Esophagus muscularis mucosa (tissue), 4 donors: ENCODE data around the gene BAG1. TPM values are rescaled to one million over a fixed set of nuclear protein-coding genes. Genes with fewer than 3 reads are reported as not detected.

Source experiments
- DNase-seq: peaks from one replicate; pipeline ENCODE4 v3.0.0-alpha.2; 2017; ENCODE audit errors: extremely low spot score
- H3K27ac ChIP-seq, 4 donors: fragments of 200-600 bp; sonication (generic); replicated peaks in 1 of 4; 1 replicate in 3 of 4; 2 replicates in 1 of 4; pipeline ENCODE4 v1.5.1; 2016 to 2019; ENCODE audit warnings: mild to moderate bottlenecking in 1 of 4
- H3K27me3 ChIP-seq, 4 donors: fragments of 200-600 bp; sonication (generic); one replicate each; pipeline versions ENCODE4 v1.5.1 to v1.6.0; 2016 to 2019
- H3K36me3 ChIP-seq, 4 donors: fragments of 200-600 bp; sonication (generic); one replicate each; pipeline ENCODE4 v1.5.1; 2016 to 2019
- H3K4me1 ChIP-seq, 4 donors: fragments of 200-600 bp; sonication (generic); one replicate each; pipeline ENCODE4 v1.5.1; 2016 to 2019
- H3K4me3 ChIP-seq, 4 donors: fragments of 200-600 bp; sonication (generic); 1 replicate in 2 of 4; 2 replicates in 2 of 4; pipeline ENCODE4 v1.5.1; 2016 to 2019; ENCODE audit warnings: mild to moderate bottlenecking in 4 of 4, moderate library complexity in 1 of 4
- H3K9me3 ChIP-seq, 4 donors: fragments of 200-600 bp; sonication (generic); 1 replicate in 3 of 4; 2 replicates in 1 of 4; pipeline ENCODE4 v1.5.1; 2016 to 2019
- EP300 ChIP-seq: sonication (generic); formaldehyde crosslinking; IDR thresholded peaks from one replicate; pipeline ENCODE4 v1.6.1; 2017; ENCODE audit warnings: antibody characterized with exemption
- POLR2A ChIP-seq: fragments of 450-650 bp; IDR thresholded peaks from one replicate; pipeline ENCODE4 v1.6.1; 2017; ENCODE audit warnings: antibody characterized with exemption, moderate library complexity, mild to moderate bottlenecking, low read depth
- POLR2AphosphoS5 ChIP-seq, 2 donors: sonication (generic); formaldehyde crosslinking; IDR thresholded peaks; one replicate each; pipeline ENCODE4 v1.6.1; 2017; ENCODE audit warnings: antibody characterized with exemption in 2 of 2
- WGBS: methylation state at CpG from one replicate; pipeline ENCODE4 v1.1.5; 2018; 5-methylcytosine and 5-hydroxymethylcytosine counted together
- intact Hi-C: fragments of 100-400 bp; cut with DNase I; formaldehyde crosslinking; loops from one replicate; pipeline ENCODE4 v1.15.1; 2023
- total RNA-seq, 4 donors: library from RNA; depleted of rRNA; stranded (reverse); fragments of >200 nt; gene quantifications; one replicate each; pipeline versions ENCODE4 v1.1.0 to v1.2.1, GENCODE V29; 2016
- TF ChIP-seq, protein P1 (sequence below), 3 experiments: fragments of 200-600 bp in 2 of 3; fragments of 450-650 bp in 1 of 3; sonication (generic) in 2 of 3; IDR thresholded peaks; one replicate each; pipeline ENCODE4 v1.5.1; 2017 to 2019; ENCODE audit warnings: antibody characterized with exemption in 3 of 3, mild to moderate bottlenecking in 2 of 3, moderate library complexity in 1 of 3

BAG1 gene
- 100 to 1,000 TPM; 108 to 154 (median 126) TPM for total RNA-seq

DNA sequence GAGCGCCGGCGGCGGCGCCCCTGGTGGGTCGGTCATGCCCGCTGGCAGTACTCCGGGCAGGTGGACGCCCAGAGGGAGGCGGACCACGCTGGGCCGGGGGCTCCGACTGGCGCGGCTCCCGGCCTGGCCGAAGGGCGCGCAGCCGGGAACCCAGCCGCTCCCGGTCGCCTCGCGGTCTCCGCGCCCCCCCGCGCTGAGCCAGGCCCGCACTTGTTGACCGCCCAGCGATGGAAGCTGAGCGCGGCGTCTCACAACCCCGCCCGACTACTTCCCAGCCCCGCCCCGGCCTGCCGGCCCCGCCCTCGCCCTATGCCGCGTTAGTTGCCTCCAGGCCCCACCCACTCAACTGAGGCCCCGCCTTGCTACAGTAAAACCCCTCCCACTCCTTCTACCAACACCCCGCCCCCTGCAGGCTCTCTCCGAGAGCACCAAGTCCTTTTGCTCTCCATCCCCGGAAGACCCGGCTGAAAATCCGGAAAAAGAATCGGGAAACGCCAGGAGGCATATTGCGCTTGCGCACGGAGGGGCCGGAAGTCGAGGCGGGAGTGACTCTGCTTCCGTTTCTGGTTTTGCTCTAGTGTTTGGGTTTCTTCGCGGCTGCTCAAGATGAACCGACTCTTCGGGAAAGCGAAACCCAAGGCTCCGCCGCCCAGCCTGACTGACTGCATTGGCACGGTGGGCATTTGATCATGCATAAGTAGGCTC lies at the start of gene BAG1, which contains the start of gene CHMP5:
Gene BAG1, minus strand, starts transcription at position 236 of the 705 bp plus-strand sequence.
Gene CHMP5, plus strand, starts transcription at position 577 of the 705 bp plus-strand sequence. Its CDS starts 30 bp downstream, at position 607.
- intact Hi-C loops, result loop anchor here (10.0 kb wide), 1 partner anchor 880 kb away; the partner anchor contains the start of gene ACO1
- H3K9me3 ChIP-seq, result no peaks in the 10 kb centered on the region
- H3K36me3 ChIP-seq, result peaks cover 20 to 67% (median 55%) of the 10 kb centered on the region in 4 donors
- peak within 1 kb of the TSS; percentile 91 to 95 (median 92) for H3K27ac ChIP-seq
- peaks cover 21 to 46% (median 34%) of the 10 kb centered on the region in 4 donors for H3K4me1 ChIP-seq
- H3K4me3 ChIP-seq, result peak within 1 kb of the TSS; percentile 71 to 90 (median 86)
- no peaks in the 10 kb centered on the region for H3K27me3 ChIP-seq
- DNase-seq, result peak; percentile 100
- under 1% methylated on average over 21 of the region's 67 CpGs for WGBS
- TF ChIP-seq POLR2AphosphoS5 (IDR thresholded peaks at IDR 0.05) (peak; percentile 88 to 96), EP300 (no peak), POLR2A (peak; percentile 21)
- TF ChIP-seq, protein P1, sequence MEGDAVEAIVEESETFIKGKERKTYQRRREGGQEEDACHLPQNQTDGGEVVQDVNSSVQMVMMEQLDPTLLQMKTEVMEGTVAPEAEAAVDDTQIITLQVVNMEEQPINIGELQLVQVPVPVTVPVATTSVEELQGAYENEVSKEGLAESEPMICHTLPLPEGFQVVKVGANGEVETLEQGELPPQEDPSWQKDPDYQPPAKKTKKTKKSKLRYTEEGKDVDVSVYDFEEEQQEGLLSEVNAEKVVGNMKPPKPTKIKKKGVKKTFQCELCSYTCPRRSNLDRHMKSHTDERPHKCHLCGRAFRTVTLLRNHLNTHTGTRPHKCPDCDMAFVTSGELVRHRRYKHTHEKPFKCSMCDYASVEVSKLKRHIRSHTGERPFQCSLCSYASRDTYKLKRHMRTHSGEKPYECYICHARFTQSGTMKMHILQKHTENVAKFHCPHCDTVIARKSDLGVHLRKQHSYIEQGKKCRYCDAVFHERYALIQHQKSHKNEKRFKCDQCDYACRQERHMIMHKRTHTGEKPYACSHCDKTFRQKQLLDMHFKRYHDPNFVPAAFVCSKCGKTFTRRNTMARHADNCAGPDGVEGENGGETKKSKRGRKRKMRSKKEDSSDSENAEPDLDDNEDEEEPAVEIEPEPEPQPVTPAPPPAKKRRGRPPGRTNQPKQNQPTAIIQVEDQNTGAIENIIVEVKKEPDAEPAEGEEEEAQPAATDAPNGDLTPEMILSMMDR (IDR thresholded peaks at IDR 0.05), result peak; percentile 29 to 47 (median 32)

DNA sequence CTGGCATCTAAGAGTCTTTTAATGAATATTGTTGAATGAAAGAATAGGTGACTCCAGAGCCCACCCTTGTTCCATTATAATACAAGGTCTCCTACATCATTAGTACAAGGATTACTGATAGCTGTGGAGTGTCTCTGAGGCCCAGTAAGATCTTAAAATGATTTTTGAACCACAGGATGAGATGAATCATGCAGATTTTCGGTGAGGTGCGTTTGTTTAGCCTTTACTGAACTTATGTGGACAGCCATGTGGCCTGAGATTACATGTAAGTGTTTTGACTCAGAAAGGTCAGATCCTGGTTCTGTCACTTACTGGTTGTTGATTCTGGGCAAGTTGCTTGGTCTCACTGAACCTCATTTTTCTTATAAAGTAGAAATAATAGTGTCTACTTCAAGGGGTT lies 47.4 kb upstream of the BAG1 start:
- no peak for DNase-seq
- Histone ChIP-seq H3K9me3 (no peaks in the 10 kb centered on the region), H3K4me1 (peaks cover 4 to 21% (median 8%) of the 10 kb centered on the region in 4 donors), H3K36me3 (peaks cover 67 to 100% (median 96%) of the 10 kb centered on the region in 4 donors), H3K27me3 (no peaks in the 10 kb centered on the region), H3K27ac (no peak overlapping the region), H3K4me3 (no peak overlapping the region)
- WGBS, result 84% methylated on average over 2 of the region's 2 CpGs
- intact Hi-C loops, result no loop called here
- TF ChIP-seq POLR2A, result no peak
- no peak for TF ChIP-seq POLR2AphosphoS5 (IDR thresholded peaks at IDR 0.05)
- TF ChIP-seq, protein P1 (IDR thresholded peaks at IDR 0.05), result no peak
- TF ChIP-seq EP300, result no peak

DNA sequence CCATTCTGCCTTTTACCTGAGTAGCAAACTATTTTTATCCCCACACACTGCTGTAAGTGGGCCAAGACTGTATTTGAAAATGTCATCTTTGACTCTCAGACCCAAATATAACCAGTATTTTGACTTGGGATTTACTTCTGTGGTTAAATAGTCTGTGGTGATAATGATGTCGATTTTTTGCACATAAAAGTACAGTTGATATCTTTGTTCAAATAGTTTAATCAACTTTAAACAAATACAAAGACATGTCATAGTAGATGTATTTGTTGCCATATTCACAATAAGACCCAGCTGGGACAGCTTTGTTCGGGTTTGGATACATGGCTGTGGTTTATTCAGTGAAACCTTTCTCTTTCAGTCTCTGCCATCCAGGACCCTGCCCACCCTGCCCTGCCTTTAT lies 46.2 kb upstream of the BAG1 start:
- intact Hi-C loops, result no loop called here
- Histone ChIP-seq H3K27ac (peak overlapping the region in 1 of 4 donors; percentile 3), H3K4me3 (no peak overlapping the region), H3K27me3 (no peaks in the 10 kb centered on the region), H3K9me3 (no peaks in the 10 kb centered on the region), H3K36me3 (peaks cover 67 to 100% (median 96%) of the 10 kb centered on the region in 4 donors), H3K4me1 (peaks cover 6 to 16% (median 8%) of the 10 kb centered on the region in 4 donors)
- DNase-seq, result no peak
- WGBS, result 74% methylated on average over 2 of the region's 2 CpGs
- TF ChIP-seq, protein P1 (IDR thresholded peaks at IDR 0.05), result no peak
- TF ChIP-seq POLR2AphosphoS5 (IDR thresholded peaks at IDR 0.05), result no peak
- no peak for TF ChIP-seq EP300
- no peak for TF ChIP-seq POLR2A

DNA sequence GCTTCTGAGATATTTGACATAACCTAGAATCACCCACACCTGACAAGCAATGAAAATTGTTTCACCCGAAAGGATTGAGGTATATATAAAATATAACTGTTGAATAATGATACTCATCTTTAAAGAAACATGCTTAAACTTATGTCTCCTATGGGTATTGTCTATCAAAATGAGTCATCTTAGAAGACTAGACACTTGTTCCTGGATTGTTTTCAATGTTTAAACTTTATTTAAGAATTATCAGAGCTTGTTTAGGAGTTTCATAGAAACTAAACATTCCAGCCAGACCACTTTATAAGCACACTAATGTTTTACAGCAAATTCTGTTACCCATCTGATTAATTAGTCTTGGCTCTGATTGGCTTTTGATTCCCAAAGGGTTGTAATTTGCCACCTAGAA lies 45.4 kb upstream of the BAG1 start:
- peaks cover 66 to 100% (median 96%) of the 10 kb centered on the region in 4 donors for H3K36me3 ChIP-seq
- 77% methylated on average over 1 of the region's 1 CpG for WGBS
- intact Hi-C loops, result no loop called here
- DNase-seq, result no peak
- H3K9me3 ChIP-seq, result no peaks in the 10 kb centered on the region
- H3K4me3 ChIP-seq, result no peak overlapping the region
- peaks cover 7 to 10% (median 9%) of the 10 kb centered on the region in 4 donors for H3K4me1 ChIP-seq
- H3K27me3 ChIP-seq, result no peaks in the 10 kb centered on the region
- H3K27ac ChIP-seq, result peak overlapping the region in 1 of 4 donors; percentile 3
- TF ChIP-seq, protein P1 (IDR thresholded peaks at IDR 0.05), result no peak
- no peak for TF ChIP-seq POLR2A
- TF ChIP-seq EP300, result no peak
- no peak for TF ChIP-seq POLR2AphosphoS5 (IDR thresholded peaks at IDR 0.05)
